ENCODE results near the gene KRTAP10-11.
"Not testable (repeated sequence)": the region's sequence is repeated elsewhere in the genome, so short reads cannot be mapped to it uniquely, and the experiment has no call there.

KRTAP10-11 gene

DNA sequence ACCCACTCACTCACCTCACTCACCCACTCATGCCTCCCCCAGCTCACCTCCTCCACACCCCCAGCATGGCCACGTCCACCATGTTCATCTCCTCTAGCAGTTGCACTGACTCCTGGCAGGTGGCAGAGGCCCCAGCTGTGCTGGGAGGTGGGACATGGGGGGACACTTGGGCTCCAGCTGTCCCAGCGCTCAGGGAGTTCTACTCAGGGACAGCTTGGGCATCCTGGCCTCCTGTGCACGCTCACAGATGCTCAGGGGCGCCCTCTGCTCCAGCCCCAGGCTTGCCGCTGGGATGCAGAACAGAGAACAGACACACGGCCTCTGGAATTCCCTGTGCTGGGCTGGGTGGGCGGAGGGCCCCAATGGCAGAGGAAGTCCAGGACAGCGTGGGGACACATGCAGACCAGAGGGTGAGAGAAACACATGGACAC is 29.1 kb upstream of the KRTAP10-11 start:
- Histone ChIP-seq H3K9ac (ENCODE audit: low read length) (no peak overlapping the region), H3K36me3 (ENCODE audit: control insufficient read depth, insufficient read depth, low read length) (no peaks in the 10 kb centered on the region), H3K4me1 (ENCODE audit: control insufficient read depth, insufficient read depth, low read length) (no peaks in the 10 kb centered on the region), H3K27me3 (ENCODE audit: control insufficient read depth, insufficient read depth, low read length) (no peaks in the 10 kb centered on the region), H3K4me3 (ENCODE audit: low read length) (no peak overlapping the region), H3K9me3 (ENCODE audit: control insufficient read depth, low read length) (no peaks in the 10 kb centered on the region)

DNA sequence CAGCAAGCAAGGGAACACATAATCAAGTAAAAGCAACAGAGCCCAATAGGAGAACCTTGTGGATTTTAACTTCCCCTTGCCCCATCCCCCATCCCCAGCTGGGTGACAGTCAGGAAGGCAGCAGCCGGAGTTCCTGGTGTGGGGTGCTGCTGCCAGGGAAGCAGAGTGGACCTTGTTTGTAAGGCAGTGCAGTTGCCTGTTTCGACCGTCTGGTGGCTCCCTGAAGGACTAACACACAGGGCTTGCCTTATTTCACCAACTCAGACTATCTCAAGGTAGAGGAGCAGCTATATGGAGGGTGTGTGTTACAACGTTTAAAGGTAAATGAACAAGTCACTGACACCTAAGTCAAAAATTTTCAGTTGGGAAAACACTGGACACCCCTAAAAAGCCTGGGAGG is 27.7 kb upstream of the KRTAP10-11 start:
- Histone ChIP-seq H3K27me3 (ENCODE audit: control insufficient read depth, insufficient read depth, low read length) (no peaks in the 10 kb centered on the region), H3K36me3 (ENCODE audit: control insufficient read depth, insufficient read depth, low read length) (no peaks in the 10 kb centered on the region), H3K9me3 (ENCODE audit: control insufficient read depth, low read length) (no peaks in the 10 kb centered on the region), H3K9ac (ENCODE audit: low read length) (no peak overlapping the region), H3K4me3 (ENCODE audit: low read length) (no peak overlapping the region), H3K4me1 (ENCODE audit: control insufficient read depth, insufficient read depth, low read length) (no peaks in the 10 kb centered on the region)

DNA sequence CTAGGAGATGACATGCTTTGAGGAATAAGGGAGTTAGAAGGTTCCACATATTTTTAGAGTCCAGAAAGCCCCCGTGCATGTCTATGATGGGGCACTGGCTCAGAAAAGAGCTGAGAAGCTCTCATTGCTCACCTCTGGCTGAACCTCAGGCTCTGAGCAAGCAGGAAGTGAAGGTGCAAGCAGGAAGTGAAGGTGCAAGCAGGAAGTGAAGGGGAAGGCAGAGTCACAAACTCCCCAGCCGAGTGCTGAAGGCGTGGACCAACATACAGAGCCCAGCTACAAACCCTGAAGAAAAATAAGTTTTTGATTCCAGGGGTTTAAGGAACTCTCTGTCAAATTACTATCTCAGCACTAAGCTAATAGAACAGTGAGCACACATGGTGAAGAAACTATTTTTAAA is 27.3 kb upstream of the KRTAP10-11 start:
- Histone ChIP-seq H3K4me3 (ENCODE audit: low read length) (no peak overlapping the region), H3K4me1 (ENCODE audit: control insufficient read depth, insufficient read depth, low read length) (no peaks in the 10 kb centered on the region), H3K36me3 (ENCODE audit: control insufficient read depth, insufficient read depth, low read length) (no peaks in the 10 kb centered on the region), H3K9me3 (ENCODE audit: control insufficient read depth, low read length) (no peaks in the 10 kb centered on the region), H3K9ac (ENCODE audit: low read length) (no peak overlapping the region), H3K27me3 (ENCODE audit: control insufficient read depth, insufficient read depth, low read length) (no peaks in the 10 kb centered on the region)

DNA sequence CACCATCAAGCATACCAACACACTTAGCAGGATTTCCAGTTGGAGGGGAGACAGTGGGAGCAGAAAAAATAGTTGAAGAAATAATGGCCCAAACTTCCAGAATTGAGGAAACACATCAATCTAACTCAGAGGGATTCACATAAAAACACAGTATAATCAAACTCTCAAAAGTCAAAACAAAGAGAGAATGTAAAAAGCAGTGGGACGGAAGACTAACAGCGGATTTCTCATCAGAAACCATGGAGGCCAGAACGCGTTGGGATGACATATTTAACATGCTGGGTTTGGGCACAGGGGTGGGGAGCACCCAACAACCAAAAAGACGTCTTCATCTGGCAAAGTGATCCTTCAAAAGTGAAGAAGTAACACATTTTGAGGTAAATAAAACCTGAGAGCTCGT is 26.3 kb upstream of the KRTAP10-11 start:
- Histone ChIP-seq H3K27me3 (ENCODE audit: control insufficient read depth, insufficient read depth, low read length) (no peaks in the 10 kb centered on the region), H3K9ac (ENCODE audit: low read length) (no peak overlapping the region), H3K36me3 (ENCODE audit: control insufficient read depth, insufficient read depth, low read length) (no peaks in the 10 kb centered on the region), H3K9me3 (ENCODE audit: control insufficient read depth, low read length) (no peaks in the 10 kb centered on the region), H3K4me1 (ENCODE audit: control insufficient read depth, insufficient read depth, low read length) (no peaks in the 10 kb centered on the region), H3K4me3 (ENCODE audit: low read length) (no peak overlapping the region)

DNA sequence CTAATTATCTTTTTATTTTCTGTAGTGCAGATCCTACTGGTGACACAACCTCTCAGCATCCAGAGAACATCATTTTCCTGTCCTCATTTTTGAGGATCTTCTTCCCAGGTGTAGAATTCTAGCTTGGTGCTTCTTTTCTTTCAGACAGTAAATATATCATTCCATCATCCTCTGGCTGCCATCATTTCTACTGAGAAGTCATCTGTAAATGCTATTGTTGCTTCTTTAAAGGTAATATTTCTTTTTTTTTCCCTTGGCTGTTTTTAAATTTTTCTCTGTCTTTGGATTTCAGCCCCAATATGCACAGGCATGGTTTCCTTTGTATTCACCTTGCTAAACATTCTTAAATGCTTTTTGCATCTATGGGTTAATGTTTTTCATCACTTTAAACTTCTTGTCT is 22.6 kb upstream of the KRTAP10-11 start:
- Histone ChIP-seq H3K36me3 (ENCODE audit: control insufficient read depth, insufficient read depth, low read length) (no peaks in the 10 kb centered on the region), H3K4me1 (ENCODE audit: control insufficient read depth, insufficient read depth, low read length) (no peaks in the 10 kb centered on the region), H3K9ac (ENCODE audit: low read length) (no peak overlapping the region), H3K9me3 (ENCODE audit: control insufficient read depth, low read length) (no peaks in the 10 kb centered on the region), H3K4me3 (ENCODE audit: low read length) (no peak overlapping the region), H3K27me3 (ENCODE audit: control insufficient read depth, insufficient read depth, low read length) (peaks cover 5% of the 10 kb centered on the region)

DNA sequence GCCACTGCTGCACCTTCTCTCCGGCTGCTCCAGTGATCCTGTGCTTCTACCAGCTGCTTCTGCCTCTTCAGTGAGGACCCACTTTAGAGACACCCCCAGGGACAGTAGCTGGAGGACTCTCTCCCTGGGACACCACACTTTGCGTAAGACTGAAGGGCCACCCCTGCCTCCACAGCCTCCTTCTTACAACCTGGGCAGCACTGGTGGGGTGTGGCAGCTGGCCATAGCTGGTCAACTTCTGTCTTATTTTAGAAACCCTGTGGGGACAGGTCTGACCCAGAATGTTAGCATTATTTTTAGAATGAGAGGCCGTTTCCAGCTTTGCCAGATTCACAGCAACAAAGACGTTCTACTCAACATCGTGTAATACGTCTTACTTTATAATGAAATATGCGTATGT is 20.5 kb upstream of the KRTAP10-11 start:
- Histone ChIP-seq H3K4me3 (ENCODE audit: low read length) (no peak overlapping the region), H3K9me3 (ENCODE audit: control insufficient read depth, low read length) (no peaks in the 10 kb centered on the region), H3K27me3 (ENCODE audit: control insufficient read depth, insufficient read depth, low read length) (peaks cover 10% of the 10 kb centered on the region)

DNA sequence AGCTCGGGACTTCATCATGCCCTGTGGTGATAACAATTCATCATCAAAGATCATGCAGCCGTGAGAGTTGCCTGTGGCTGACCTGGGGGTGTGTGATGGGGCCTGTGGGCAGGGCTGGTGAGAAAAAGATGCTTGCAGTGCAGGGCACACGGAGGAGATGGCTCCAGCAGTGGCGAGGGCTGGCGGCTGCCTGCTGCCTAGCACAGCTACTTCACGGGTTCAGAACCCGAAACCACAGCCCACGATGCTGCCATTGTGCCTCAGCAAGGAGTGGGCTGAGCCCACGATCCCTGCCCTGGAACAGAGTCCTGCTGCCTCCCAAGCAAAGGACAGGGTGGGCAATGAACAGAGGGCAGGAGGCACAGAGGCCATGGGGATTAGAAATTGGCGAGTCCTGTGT is 20.0 kb upstream of the KRTAP10-11 start:
- H3K36me3 ChIP-seq (ENCODE audit: control insufficient read depth, insufficient read depth, low read length), result no peaks in the 10 kb centered on the region
- peaks cover 10% of the 10 kb centered on the region for H3K27me3 ChIP-seq (ENCODE audit: control insufficient read depth, insufficient read depth, low read length)
- H3K4me1 ChIP-seq (ENCODE audit: control insufficient read depth, insufficient read depth, low read length), result no peaks in the 10 kb centered on the region
- no peak overlapping the region for H3K4me3 ChIP-seq (ENCODE audit: low read length)
- H3K9ac ChIP-seq (ENCODE audit: low read length), result no peak overlapping the region
- H3K9me3 ChIP-seq (ENCODE audit: control insufficient read depth, low read length), result no peaks in the 10 kb centered on the region

More for the DNA sequence above, 20.5 kb upstream of the KRTAP10-11 start:
- H3K36me3 ChIP-seq (ENCODE audit: control insufficient read depth, insufficient read depth, low read length), result no peaks in the 10 kb centered on the region
- no peaks in the 10 kb centered on the region for H3K4me1 ChIP-seq (ENCODE audit: control insufficient read depth, insufficient read depth, low read length)
- H3K9ac ChIP-seq (ENCODE audit: low read length), result no peak overlapping the region

DNA sequence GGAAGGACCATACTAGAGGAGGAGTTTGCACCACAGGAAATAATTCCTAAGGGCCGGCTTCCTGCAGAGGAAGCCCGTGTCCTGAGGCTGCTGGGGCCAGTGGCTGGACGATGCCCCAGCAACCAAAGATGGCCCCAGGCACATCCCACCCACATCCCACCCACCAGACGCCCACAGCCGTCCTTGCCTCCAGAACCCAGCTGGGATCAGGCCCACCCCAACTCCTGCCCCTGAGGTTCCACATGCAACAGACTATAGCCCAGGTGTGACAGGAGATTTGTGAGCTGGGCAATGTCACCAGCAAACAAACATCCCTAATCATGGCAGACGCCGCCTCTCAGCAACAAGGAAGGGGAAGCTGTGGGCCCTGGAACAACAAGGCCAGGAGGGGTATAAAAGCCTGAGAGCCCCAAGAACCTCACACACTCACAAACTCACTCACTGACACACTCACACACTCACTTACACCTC is 19.5 kb upstream of the KRTAP10-11 start, which contains the start of gene KRTAP10-9:
Gene KRTAP10-9 (plus strand): TSS at position 421 of the 471 bp plus-strand sequence. CDS start 79 bp downstream, outside the sequence.
- H3K9me3 ChIP-seq (ENCODE audit: control insufficient read depth, low read length), result no peaks in the 10 kb centered on the region
- H3K4me1 ChIP-seq (ENCODE audit: control insufficient read depth, insufficient read depth, low read length), result no peaks in the 10 kb centered on the region
- no peak within 1 kb of the TSS for H3K9ac ChIP-seq (ENCODE audit: low read length)

DNA sequence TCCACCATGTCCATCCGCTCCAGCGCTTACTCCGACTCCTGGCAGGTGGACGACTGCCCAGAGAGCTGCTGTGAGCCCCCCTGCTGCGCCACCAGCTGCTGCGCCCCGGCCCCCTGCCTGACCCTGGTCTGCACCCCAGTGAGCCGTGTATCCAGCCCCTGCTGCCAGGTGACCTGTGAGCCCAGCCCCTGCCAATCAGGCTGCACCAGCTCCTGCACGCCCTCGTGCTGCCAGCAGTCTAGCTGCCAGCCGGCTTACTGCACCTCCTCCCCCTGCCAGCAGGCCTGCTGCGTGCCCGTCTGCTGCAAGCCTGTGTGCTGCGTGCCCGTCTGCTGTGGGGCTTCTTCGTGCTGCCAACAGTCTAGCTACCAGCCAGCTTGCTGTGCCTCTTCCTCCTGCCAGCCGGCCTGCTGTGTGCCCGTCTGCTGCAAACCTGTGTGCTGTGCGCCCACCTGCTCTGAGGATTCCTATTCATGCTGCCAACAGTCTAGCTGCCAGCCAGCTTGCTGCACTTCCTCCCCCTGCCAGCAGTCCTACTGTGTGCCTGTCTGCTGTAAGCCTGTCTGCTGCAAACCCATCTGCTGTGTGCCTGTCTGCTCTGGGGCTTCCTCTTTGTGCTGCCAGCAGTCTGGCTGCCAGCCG is 18.9 kb upstream of the KRTAP10-11 start:
- H3K4me1 ChIP-seq (ENCODE audit: control insufficient read depth, insufficient read depth, low read length); H3K9ac ChIP-seq (ENCODE audit: low read length); H3K9me3 ChIP-seq (ENCODE audit: control insufficient read depth, low read length); H3K4me3 ChIP-seq (ENCODE audit: low read length); H3K27me3 ChIP-seq (ENCODE audit: control insufficient read depth, insufficient read depth, low read length); H3K36me3 ChIP-seq (ENCODE audit: control insufficient read depth, insufficient read depth, low read length): not testable (repeated sequence)

More for the DNA sequence above, 19.5 kb upstream of the KRTAP10-11 start, which contains the start of gene KRTAP10-9:
- Histone ChIP-seq H3K4me3 (ENCODE audit: low read length) (no peak within 1 kb of the TSS), H3K36me3 (ENCODE audit: control insufficient read depth, insufficient read depth, low read length) (no peaks in the 10 kb centered on the region), H3K27me3 (ENCODE audit: control insufficient read depth, insufficient read depth, low read length) (peaks cover 10% of the 10 kb centered on the region)

DNA sequence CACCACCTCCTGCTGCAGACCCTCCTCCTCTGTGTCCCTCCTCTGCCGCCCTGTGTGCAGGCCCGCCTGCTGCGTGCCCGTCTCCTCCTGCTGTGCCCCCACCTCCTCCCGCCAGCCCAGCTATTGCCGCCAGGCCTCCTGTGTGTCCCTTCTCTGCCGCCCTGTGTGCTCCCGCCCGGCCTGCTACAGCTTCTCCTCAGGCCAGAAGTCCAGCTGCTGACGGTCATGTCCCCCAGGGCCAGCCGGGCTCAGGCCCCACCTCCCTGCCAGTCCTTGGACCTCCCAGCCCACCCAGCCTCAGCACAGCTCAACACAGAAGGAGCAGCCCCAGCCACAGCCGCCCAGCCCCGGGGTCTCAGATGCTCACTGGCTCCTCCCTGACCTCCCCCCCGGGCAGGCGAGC is 18.4 kb upstream of the KRTAP10-11 start:
- not testable (repeated sequence) for H3K27me3 ChIP-seq (ENCODE audit: control insufficient read depth, insufficient read depth, low read length); H3K36me3 ChIP-seq (ENCODE audit: control insufficient read depth, insufficient read depth, low read length); H3K4me3 ChIP-seq (ENCODE audit: low read length); H3K4me1 ChIP-seq (ENCODE audit: control insufficient read depth, insufficient read depth, low read length); H3K9me3 ChIP-seq (ENCODE audit: control insufficient read depth, low read length); H3K9ac ChIP-seq (ENCODE audit: low read length)

DNA sequence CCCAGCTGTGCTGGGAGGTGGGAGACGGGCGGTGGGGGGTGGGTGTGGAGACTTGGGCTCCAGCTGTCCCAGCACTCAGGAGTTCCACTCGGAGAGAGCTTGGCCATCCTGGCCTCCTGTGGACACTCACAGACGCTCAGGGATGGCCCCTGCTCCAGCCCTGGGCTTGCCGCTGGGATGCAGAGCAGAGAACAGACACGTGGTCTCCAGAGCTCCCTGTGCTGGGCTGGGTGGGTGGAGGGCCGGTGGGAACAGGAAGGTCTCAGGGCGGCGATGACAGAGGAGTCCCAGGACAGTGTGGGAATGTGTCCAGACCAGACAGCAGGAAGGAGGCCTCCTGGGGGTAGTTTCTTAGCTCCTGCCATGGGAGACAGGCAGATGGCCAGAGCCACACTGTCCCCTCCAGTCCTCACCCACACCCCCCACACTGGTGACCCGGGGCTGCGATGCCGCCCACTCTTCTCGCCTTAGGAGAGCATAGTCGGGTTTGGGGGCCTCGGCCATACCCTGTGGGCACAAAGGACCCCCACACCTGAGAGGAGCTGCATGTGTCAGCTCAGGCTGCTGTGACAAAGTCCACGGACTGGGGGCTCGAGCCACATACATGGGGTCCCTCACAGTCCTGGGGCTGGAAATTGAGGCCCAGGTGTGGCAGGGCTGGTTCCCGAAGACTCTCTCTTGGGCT is 17.4 kb upstream of the KRTAP10-11 start:
- Histone ChIP-seq H3K36me3 (ENCODE audit: control insufficient read depth, insufficient read depth, low read length) (no peaks in the 10 kb centered on the region), H3K27me3 (ENCODE audit: control insufficient read depth, insufficient read depth, low read length) (peaks cover 10% of the 10 kb centered on the region), H3K9ac (ENCODE audit: low read length) (no peak overlapping the region), H3K4me3 (ENCODE audit: low read length) (no peak overlapping the region), H3K4me1 (ENCODE audit: control insufficient read depth, insufficient read depth, low read length) (no peaks in the 10 kb centered on the region), H3K9me3 (ENCODE audit: control insufficient read depth, low read length) (no peaks in the 10 kb centered on the region)

DNA sequence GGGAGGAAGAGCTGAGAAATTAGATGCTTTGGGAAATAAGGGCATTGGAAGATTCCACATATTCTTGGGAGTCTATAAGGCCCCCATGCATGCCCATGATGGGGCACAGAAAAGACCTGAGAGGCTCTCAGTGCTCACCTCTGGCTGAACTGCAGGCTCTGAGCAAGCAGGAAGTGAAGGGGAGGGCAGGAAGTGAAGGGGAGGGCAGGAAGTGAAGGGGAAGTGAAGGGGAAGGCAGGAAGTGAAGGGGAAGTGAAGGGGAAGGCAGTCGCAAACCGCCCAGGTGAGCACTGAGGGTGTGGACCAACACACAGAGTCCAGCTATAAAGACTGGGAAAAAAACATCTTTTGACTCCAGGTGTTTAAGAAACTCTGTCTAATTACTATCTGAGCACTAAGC is 15.8 kb upstream of the KRTAP10-11 start:
- Histone ChIP-seq H3K9me3 (ENCODE audit: control insufficient read depth, low read length) (no peaks in the 10 kb centered on the region), H3K4me3 (ENCODE audit: low read length) (no peak overlapping the region), H3K4me1 (ENCODE audit: control insufficient read depth, insufficient read depth, low read length) (no peaks in the 10 kb centered on the region), H3K36me3 (ENCODE audit: control insufficient read depth, insufficient read depth, low read length) (no peaks in the 10 kb centered on the region), H3K9ac (ENCODE audit: low read length) (no peak overlapping the region), H3K27me3 (ENCODE audit: control insufficient read depth, insufficient read depth, low read length) (peaks cover 10% of the 10 kb centered on the region)

All from mucosa of stomach (tissue), 1 donor.